Activated CD4-positive, alpha-beta T cell treated with anti-CD3 and anti-CD28 coated beads for 36 hours (primary cell): ENCODE data around the gene ANO9. TPM values are rescaled to one million over a fixed set of nuclear protein-coding genes. Genes with fewer than 3 reads are reported as not detected.
A peak's percentile ranks its signal among the peaks of the same experiment; 100 is the strongest.
"Not testable (repeated sequence)": the region's sequence is repeated elsewhere in the genome, so short reads cannot be mapped to it uniquely, and the experiment has no call there.

Experiments
- ATAC-seq: fragments of 200-7000 bp; cut with Tn5 transposase; one replicate; pipeline ENCODE4 v1.10.0; 2021; ENCODE audit warnings: mild to moderate bottlenecking, moderate library complexity
- CTCF ChIA-PET: fragments of 350-600 bp; sonication (Branson Sonifier 250); formaldehyde crosslinking; loops from one replicate; lab custom pipeline; 2021; ENCODE audit warnings: antibody characterized with exemption; lab: Charles Lee
- POLR2A ChIA-PET: fragments of 350-600 bp; sonication (Branson Sonifier 250); formaldehyde crosslinking; loops from one replicate; lab custom pipeline; 2021; ENCODE audit warnings: antibody characterized with exemption, inconsistent platforms; lab: Charles Lee
- DNase-seq: peaks from one replicate; pipeline ENCODE4 v3.0.0-alpha.2; 2020
- H3K27ac Mint-ChIP-seq: one replicate; pipeline ENCODE4 v1.8.0; 2021; ENCODE audit warnings: mixed read lengths
- H3K27me3 Mint-ChIP-seq: one replicate; pipeline ENCODE4 v1.8.0; 2021; ENCODE audit warnings: mixed read lengths
- H3K36me3 Mint-ChIP-seq: one replicate; pipeline ENCODE4 v1.8.0; 2021; ENCODE audit warnings: low read depth, mixed read lengths
- H3K4me1 Mint-ChIP-seq: one replicate; pipeline ENCODE4 v1.8.0; 2021; ENCODE audit warnings: mixed read lengths
- H3K4me3 Mint-ChIP-seq: one replicate; pipeline ENCODE4 v1.8.0; 2021; ENCODE audit warnings: mild to moderate bottlenecking, moderate library complexity, mixed read lengths
- H3K9me3 Mint-ChIP-seq: one replicate; pipeline ENCODE4 v1.8.0; 2021; ENCODE audit warnings: low read depth, mixed read lengths
- intact Hi-C, 2 experiments: fragments of 100-400 bp; cut with DNase I in 1 of 2; cut with micrococcal nuclease in 1 of 2; formaldehyde crosslinking; loops; one replicate each; pipeline versions ENCODE4 v1.14.2 to v1.15.1; 2022 to 2024; cut with DNase I, micrococcal nuclease
- total RNA-seq, 2 experiments: library from RNA; stranded (reverse); gene quantifications; one replicate each; pipeline ENCODE4 v1.2.3, GENCODE V29; 2021

Gene ANO9
- total RNA-seq, 2 experiments from 2014 or later: 31.7 to 38.8 TPM

- ChIA-PET CTCF (no interaction called here), POLR2A (no interaction called here)
- no peak overlapping the region for H3K27ac Mint-ChIP-seq
These were observed 23.2 kb downstream of the ANO9 start for GRCh38 chr11:418343-419247.

GRCh38 chr11:417652-418342, 24.0 kb downstream of the ANO9 start:
- Mint-ChIP-seq H3K27ac (no peak overlapping the region), H3K36me3 (no peaks in the 10 kb centered on the region), H3K27me3 (no peaks in the 10 kb centered on the region), H3K4me1 (peaks cover 30% of the 10 kb centered on the region), H3K4me3 (peak overlapping the region; percentile 51), H3K9me3 (no peaks in the 10 kb centered on the region)
- ATAC-seq: no peak
- POLR2A ChIA-PET: interaction anchor here (1.2 kb wide), 1 partner anchor 12 kb away, joined by 3 read pairs; no protein-coding TSS in a partner anchor
- peak; percentile 9 for DNase-seq
- CTCF ChIA-PET: no interaction called here
- intact Hi-C loops: loop anchor here in 1 of 2 experiments (2.0 kb wide), 1 partner anchor 89 kb away; the partner anchor contains the start of gene RNH1

More at GRCh38 chr11:418343-419247, 23.2 kb downstream of the ANO9 start:
- Mint-ChIP-seq H3K9me3 (no peaks in the 10 kb centered on the region), H3K36me3 (no peaks in the 10 kb centered on the region), H3K27me3 (no peaks in the 10 kb centered on the region), H3K4me1 (peaks cover 22% of the 10 kb centered on the region), H3K4me3 (peak overlapping the region; percentile 10)
- intact Hi-C loops: no loop called here
- peak; percentile 22 for DNase-seq
- no peak for ATAC-seq

GRCh38 chr11:416757-417621, 24.8 kb downstream of the ANO9 start:
- CTCF ChIA-PET: interaction anchor here (0.8 to 1.2 kb wide), 4 partner anchors 10 to 33 kb away, joined by 3 to 5 read pairs (median 4); partner anchors contain the start of gene PTDSS2
- Mint-ChIP-seq H3K36me3 (no peaks in the 10 kb centered on the region), H3K27ac (no peak overlapping the region), H3K4me1 (peaks cover 32% of the 10 kb centered on the region), H3K4me3 (peak overlapping the region; percentile 85), H3K9me3 (no peaks in the 10 kb centered on the region), H3K27me3 (no peaks in the 10 kb centered on the region)
- intact Hi-C loops: loop anchor here in 1 of 2 experiments (2.0 kb wide), 1 partner anchor 90 kb away; the partner anchor contains the start of gene RNH1
- DNase-seq (peak; percentile 60), ATAC-seq (peak; percentile 20)
- POLR2A ChIA-PET: interaction anchor here (1.2 to 1.6 kb wide), 2 partner anchors 10 to 11 kb away, joined by 3 to 7 read pairs; no protein-coding TSS in a partner anchor

GRCh38 chr11:416051-416756, 25.6 kb downstream of the ANO9 start:
- H3K4me1 Mint-ChIP-seq: peaks cover 32% of the 10 kb centered on the region
- H3K27me3 Mint-ChIP-seq: no peaks in the 10 kb centered on the region
- H3K9me3 Mint-ChIP-seq: no peaks in the 10 kb centered on the region
- ATAC-seq (peak; percentile 1), DNase-seq (peak; percentile 41)
- intact Hi-C loops: loop anchor here in 1 of 2 experiments (2.0 kb wide), 1 partner anchor 91 kb away; the partner anchor contains the start of gene RNH1
- peak overlapping the region; percentile 74 for H3K27ac Mint-ChIP-seq
- H3K36me3 Mint-ChIP-seq: no peaks in the 10 kb centered on the region
- ChIA-PET CTCF (interaction anchor here (0.8 to 1.6 kb wide), 5 partner anchors 10 to 33 kb away, joined by 3 to 5 read pairs (median 4); partner anchors contain the start of gene PTDSS2), POLR2A (interaction anchor here (1.2 to 1.6 kb wide), 2 partner anchors 9 to 10 kb away, joined by 3 to 7 read pairs; no protein-coding TSS in a partner anchor)
- H3K4me3 Mint-ChIP-seq: peak overlapping the region; percentile 85

- H3K9me3 Mint-ChIP-seq: no peaks in the 10 kb centered on the region
- peak; percentile 0 for ATAC-seq
- intact Hi-C loops: loop anchor here in 1 of 2 experiments (1.0 to 2.0 kb wide), 2 partner anchors 33 to 91 kb away; partner anchors contain the start of gene RNH1
- POLR2A ChIA-PET: interaction anchor here (1.6 kb wide), 1 partner anchor 8 kb away, joined by 7 read pairs; no protein-coding TSS in a partner anchor
- peak overlapping the region; percentile 85 for H3K4me3 Mint-ChIP-seq
- peaks cover 32% of the 10 kb centered on the region for H3K4me1 Mint-ChIP-seq
- peak; percentile 37 for DNase-seq
- CTCF ChIA-PET: interaction anchor here (1.2 to 1.6 kb wide), 2 partner anchors 9 to 11 kb away, joined by 5 read pairs; no protein-coding TSS in a partner anchor
- peak overlapping the region; percentile 74 for H3K27ac Mint-ChIP-seq
- no peaks in the 10 kb centered on the region for H3K36me3 Mint-ChIP-seq
- H3K27me3 Mint-ChIP-seq: no peaks in the 10 kb centered on the region
These were observed 26.2 kb downstream of the ANO9 start for GRCh38 chr11:415640-416041.

- Mint-ChIP-seq H3K27me3 (no peaks in the 10 kb centered on the region), H3K36me3 (no peaks in the 10 kb centered on the region), H3K4me3 (peak overlapping the region; percentile 85), H3K9me3 (no peaks in the 10 kb centered on the region), H3K4me1 (peaks cover 32% of the 10 kb centered on the region), H3K27ac (peak overlapping the region; percentile 74)
- DNase-seq (peak; percentile 44), ATAC-seq (peak; percentile 48)
- ChIA-PET CTCF (interaction anchor here (0.5 kb wide), 1 partner anchor 209 kb away, joined by 3 read pairs; no protein-coding TSS in a partner anchor), POLR2A (no interaction called here)
- intact Hi-C loops: no loop called here
These were observed 27.4 kb downstream of the ANO9 start for GRCh38 chr11:414318-414857.

GRCh38 chr11:413120-414081, 28.4 kb downstream of the ANO9 start:
- no peaks in the 10 kb centered on the region for H3K9me3 Mint-ChIP-seq
- no peaks in the 10 kb centered on the region for H3K36me3 Mint-ChIP-seq
- ATAC-seq (no peak), DNase-seq (peak; percentile 48)
- H3K4me1 Mint-ChIP-seq: peaks cover 32% of the 10 kb centered on the region
- ChIA-PET POLR2A (no interaction called here), CTCF (no interaction called here)
- H3K27me3 Mint-ChIP-seq: no peaks in the 10 kb centered on the region
- peak overlapping the region; percentile 40 for H3K4me3 Mint-ChIP-seq
- intact Hi-C loops: no loop called here
- no peak overlapping the region for H3K27ac Mint-ChIP-seq

- ChIA-PET CTCF (no interaction called here), POLR2A (no interaction called here)
- Mint-ChIP-seq H3K4me1 (peaks cover 35% of the 10 kb centered on the region), H3K9me3 (no peaks in the 10 kb centered on the region), H3K27ac (no peak overlapping the region), H3K4me3 (no peak overlapping the region), H3K36me3 (no peaks in the 10 kb centered on the region), H3K27me3 (no peaks in the 10 kb centered on the region)
- DNase-seq: peak; percentile 14
- no peak for ATAC-seq
- intact Hi-C loops: no loop called here
These were observed 29.1 kb downstream of the ANO9 start for GRCh38 chr11:412641-413119.

GRCh38 chr11:411520-411919, 30.3 kb downstream of the ANO9 start:
- ATAC-seq, POLR2A ChIA-PET, CTCF ChIA-PET, H3K27ac Mint-ChIP-seq, intact Hi-C loops, H3K4me3 Mint-ChIP-seq, H3K36me3 Mint-ChIP-seq, H3K27me3 Mint-ChIP-seq, H3K9me3 Mint-ChIP-seq: not testable (repeated sequence)
- peak; percentile 5 for DNase-seq
- H3K4me1 Mint-ChIP-seq: peaks cover 36% of the 10 kb centered on the region
